ENCODE measurements around the gene PRPF6.

PRPF6 gene

DNA sequence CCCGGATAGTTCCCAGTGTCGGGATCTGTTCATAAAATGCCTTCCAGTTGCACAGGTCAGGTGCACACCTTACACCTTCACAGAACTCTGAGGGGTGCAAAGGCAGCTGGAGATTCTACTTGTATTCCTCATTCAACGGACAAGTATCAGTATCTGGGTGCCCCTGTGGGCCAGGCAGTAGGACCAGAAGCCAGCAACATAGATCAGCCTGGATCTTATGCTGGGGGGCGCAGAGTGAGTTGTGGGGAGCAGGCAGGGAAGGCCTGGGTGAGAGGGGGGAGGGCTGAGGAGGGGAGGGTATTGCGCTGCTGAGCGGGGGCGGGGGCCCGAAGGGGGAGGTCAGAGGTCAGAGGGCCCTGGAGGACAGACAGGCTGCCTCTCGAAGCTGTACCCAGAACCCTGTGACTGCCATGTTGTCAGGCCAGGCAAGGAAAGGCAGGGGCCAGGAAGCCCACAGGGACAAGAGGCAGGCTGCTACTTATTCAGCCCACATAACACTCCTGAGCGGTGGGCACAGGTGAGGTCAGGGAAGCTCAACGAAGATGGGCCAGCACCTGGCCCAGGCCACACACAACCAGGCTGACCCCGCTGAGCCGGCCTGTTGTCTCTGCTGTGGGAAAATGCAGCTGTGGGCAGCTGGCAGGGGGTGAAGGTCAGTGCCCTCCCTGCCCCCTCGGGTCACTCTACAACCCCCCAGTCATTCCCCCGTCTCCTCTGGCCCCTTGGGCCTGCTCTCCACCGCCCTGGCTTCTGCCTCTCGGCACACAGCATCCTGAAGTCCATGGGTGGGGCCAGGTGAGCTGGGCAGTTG, 100.1 kb downstream of the PRPF6 start:
- DNase-seq: no peak

DNA sequence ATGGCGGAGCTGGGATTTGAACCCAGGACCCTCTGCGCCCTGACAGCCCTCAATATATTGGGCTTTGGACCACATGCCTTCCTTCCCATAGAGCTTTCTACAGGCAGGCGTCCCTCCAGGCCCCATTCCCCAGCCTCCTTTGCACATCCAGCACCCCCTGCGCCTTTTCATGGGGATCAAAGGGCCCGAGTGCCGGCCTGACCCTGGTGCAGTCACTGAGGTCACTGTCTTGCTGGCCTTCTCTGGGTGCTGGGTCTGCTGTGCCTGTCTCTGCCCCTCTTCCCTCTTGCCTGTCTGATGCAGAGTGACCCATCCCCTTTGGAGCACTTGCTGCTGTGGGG, 100.7 kb downstream of the PRPF6 start:
- DNase-seq: no peak

DNA sequence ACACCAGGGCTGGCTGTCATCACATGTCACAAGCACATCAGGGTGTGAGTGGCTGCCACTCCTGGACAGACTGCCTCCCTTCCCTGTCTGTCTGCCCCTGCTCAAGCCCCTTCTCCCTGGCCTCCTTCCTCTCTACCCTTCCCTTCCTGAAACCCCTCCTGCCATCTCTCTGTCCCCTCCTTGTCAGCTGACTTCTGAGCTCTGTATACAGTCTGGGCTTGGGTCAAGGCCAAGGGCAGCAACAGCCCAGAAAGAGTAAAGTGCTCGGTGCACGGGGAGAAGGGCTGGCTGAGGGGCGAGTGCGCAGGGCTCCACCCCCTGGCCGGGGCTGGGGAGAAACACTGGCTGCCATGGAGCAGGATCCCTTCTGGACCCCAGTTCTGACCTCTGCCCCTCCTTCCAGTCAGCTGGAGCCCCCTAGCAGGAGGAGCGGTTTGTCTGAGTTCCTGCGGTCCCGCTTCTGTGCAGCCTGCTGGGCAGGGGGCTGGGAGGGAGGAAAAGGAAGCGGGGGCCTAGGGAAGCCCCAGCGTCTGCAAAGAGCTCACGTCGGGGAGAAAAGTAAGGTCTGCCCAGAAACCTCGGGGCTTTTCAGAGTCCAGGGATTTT, 101.3 kb downstream of the PRPF6 start:
- DNase-seq: no peak
